ENCODE results near the gene GJB3.

GJB3 gene

GRCh38 chr1:34746101-34746500, 34.9 kb upstream of the GJB3 start:
- Histone ChIP-seq H3K9me3 (ENCODE audit: control insufficient read depth in 2 of 2, low read length in 2 of 2) (no peaks in the 10 kb centered on the region), H3K36me3 (ENCODE audit: control insufficient read depth in 2 of 2, insufficient read depth in 2 of 2, low read length in 2 of 2) (no peaks in the 10 kb centered on the region), H3K9ac (ENCODE audit: low read length in 2 of 2) (no peak overlapping the region), H3K4me3 (ENCODE audit: low read length in 2 of 2) (no peak overlapping the region), H3K4me1 (ENCODE audit: control insufficient read depth, insufficient read depth, low read length) (peaks cover 5% of the 10 kb centered on the region), H3K27ac (ENCODE audit: low read length) (no peak overlapping the region), H3K27me3 (ENCODE audit: control insufficient read depth in 1 of 2, insufficient read depth in 2 of 2, low read length in 2 of 2) (peaks cover 9 to 25% of the 10 kb centered on the region in 2 donors)

GRCh38 chr1:34746785-34747637, 34.0 kb upstream of the GJB3 start:
- no peaks in the 10 kb centered on the region for H3K9me3 ChIP-seq (ENCODE audit: control insufficient read depth in 2 of 2, low read length in 2 of 2)
- no peak overlapping the region for H3K27ac ChIP-seq (ENCODE audit: low read length)
- peaks cover 9 to 20% of the 10 kb centered on the region in 2 donors for H3K27me3 ChIP-seq (ENCODE audit: control insufficient read depth in 1 of 2, insufficient read depth in 2 of 2, low read length in 2 of 2)
- no peaks in the 10 kb centered on the region for H3K36me3 ChIP-seq (ENCODE audit: control insufficient read depth in 2 of 2, insufficient read depth in 2 of 2, low read length in 2 of 2)
- H3K4me1 ChIP-seq (ENCODE audit: control insufficient read depth, insufficient read depth, low read length): peaks cover 5% of the 10 kb centered on the region
- H3K4me3 ChIP-seq (ENCODE audit: low read length in 2 of 2): no peak overlapping the region
- H3K9ac ChIP-seq (ENCODE audit: low read length in 2 of 2): no peak overlapping the region

- Histone ChIP-seq H3K27ac (ENCODE audit: low read length) (no peak overlapping the region), H3K36me3 (ENCODE audit: control insufficient read depth in 2 of 2, insufficient read depth in 2 of 2, low read length in 2 of 2) (no peaks in the 10 kb centered on the region), H3K9ac (ENCODE audit: low read length in 2 of 2) (no peak overlapping the region), H3K27me3 (ENCODE audit: control insufficient read depth in 1 of 2, insufficient read depth in 2 of 2, low read length in 2 of 2) (peaks cover 9 to 20% of the 10 kb centered on the region in 2 donors), H3K9me3 (ENCODE audit: control insufficient read depth in 2 of 2, low read length in 2 of 2) (no peaks in the 10 kb centered on the region), H3K4me3 (ENCODE audit: low read length in 2 of 2) (no peak overlapping the region), H3K4me1 (ENCODE audit: control insufficient read depth, insufficient read depth, low read length) (peaks cover 1% of the 10 kb centered on the region)
Measured at GRCh38 chr1:34747638-34747941, 33.4 kb upstream of the GJB3 start.

- Histone ChIP-seq H3K27me3 (ENCODE audit: control insufficient read depth in 1 of 2, insufficient read depth in 2 of 2, low read length in 2 of 2) (peaks cover 9 to 22% of the 10 kb centered on the region in 2 donors), H3K4me1 (ENCODE audit: control insufficient read depth, insufficient read depth, low read length) (no peaks in the 10 kb centered on the region), H3K27ac (ENCODE audit: low read length) (no peak overlapping the region), H3K9me3 (ENCODE audit: control insufficient read depth in 2 of 2, low read length in 2 of 2) (peaks cover 0 to 5% of the 10 kb centered on the region in 2 donors), H3K9ac (ENCODE audit: low read length in 2 of 2) (no peak overlapping the region), H3K4me3 (ENCODE audit: low read length in 2 of 2) (no peak overlapping the region), H3K36me3 (ENCODE audit: control insufficient read depth in 2 of 2, insufficient read depth in 2 of 2, low read length in 2 of 2) (no peaks in the 10 kb centered on the region)
Measured at GRCh38 chr1:34749992-34750391, 31.0 kb upstream of the GJB3 start.

GRCh38 chr1:34750610-34751009, 30.4 kb upstream of the GJB3 start:
- H3K4me1 ChIP-seq (ENCODE audit: control insufficient read depth, insufficient read depth, low read length): no peaks in the 10 kb centered on the region
- H3K9me3 ChIP-seq (ENCODE audit: control insufficient read depth in 2 of 2, low read length in 2 of 2): peaks cover 0 to 5% of the 10 kb centered on the region in 2 donors
- H3K36me3 ChIP-seq (ENCODE audit: control insufficient read depth in 2 of 2, insufficient read depth in 2 of 2, low read length in 2 of 2): no peaks in the 10 kb centered on the region
- peaks cover 9 to 21% of the 10 kb centered on the region in 2 donors for H3K27me3 ChIP-seq (ENCODE audit: control insufficient read depth in 1 of 2, insufficient read depth in 2 of 2, low read length in 2 of 2)
- H3K9ac ChIP-seq (ENCODE audit: low read length in 2 of 2): no peak overlapping the region
- no peak overlapping the region for H3K27ac ChIP-seq (ENCODE audit: low read length)
- no peak overlapping the region for H3K4me3 ChIP-seq (ENCODE audit: low read length in 2 of 2)

GRCh38 chr1:34753163-34753562, 27.9 kb upstream of the GJB3 start:
- H3K36me3 ChIP-seq (ENCODE audit: control insufficient read depth in 2 of 2, insufficient read depth in 2 of 2, low read length in 2 of 2): no peaks in the 10 kb centered on the region
- peaks cover 4 to 22% of the 10 kb centered on the region in 2 donors for H3K27me3 ChIP-seq (ENCODE audit: control insufficient read depth in 1 of 2, insufficient read depth in 2 of 2, low read length in 2 of 2)
- H3K27ac ChIP-seq (ENCODE audit: low read length): no peak overlapping the region
- peaks cover 0 to 5% of the 10 kb centered on the region in 2 donors for H3K9me3 ChIP-seq (ENCODE audit: control insufficient read depth in 2 of 2, low read length in 2 of 2)
- no peaks in the 10 kb centered on the region for H3K4me1 ChIP-seq (ENCODE audit: control insufficient read depth, insufficient read depth, low read length)
- no peak overlapping the region for H3K9ac ChIP-seq (ENCODE audit: low read length in 2 of 2)
- H3K4me3 ChIP-seq (ENCODE audit: low read length in 2 of 2): no peak overlapping the region

- H3K9me3 ChIP-seq (ENCODE audit: control insufficient read depth in 2 of 2, low read length in 2 of 2): peaks cover 0 to 5% of the 10 kb centered on the region in 2 donors
- peaks cover 4 to 21% of the 10 kb centered on the region in 2 donors for H3K27me3 ChIP-seq (ENCODE audit: control insufficient read depth in 1 of 2, insufficient read depth in 2 of 2, low read length in 2 of 2)
- H3K27ac ChIP-seq (ENCODE audit: low read length): no peak within 1 kb of the TSS
- no peak within 1 kb of the TSS for H3K4me3 ChIP-seq (ENCODE audit: low read length in 2 of 2)
- H3K4me1 ChIP-seq (ENCODE audit: control insufficient read depth, insufficient read depth, low read length): no peaks in the 10 kb centered on the region
- no peak within 1 kb of the TSS for H3K9ac ChIP-seq (ENCODE audit: low read length in 2 of 2)
- H3K36me3 ChIP-seq (ENCODE audit: control insufficient read depth in 2 of 2, insufficient read depth in 2 of 2, low read length in 2 of 2): no peaks in the 10 kb centered on the region
Measured at GRCh38 chr1:34754964-34755637, 25.9 kb upstream of the GJB3 start, which contains the start of gene GJB5. TSS of gene GJB5 (plus strand) at chr1:34755047. CDS start at chr1:34757331, 2,284 bp downstream.

GRCh38 chr1:34755961-34756360, 25.1 kb upstream of the GJB3 start:
- H3K36me3 ChIP-seq (ENCODE audit: control insufficient read depth in 2 of 2, insufficient read depth in 2 of 2, low read length in 2 of 2): no peaks in the 10 kb centered on the region
- H3K27ac ChIP-seq (ENCODE audit: low read length): no peak overlapping the region
- peaks cover 0 to 5% of the 10 kb centered on the region in 2 donors for H3K9me3 ChIP-seq (ENCODE audit: control insufficient read depth in 2 of 2, low read length in 2 of 2)
- H3K4me3 ChIP-seq (ENCODE audit: low read length in 2 of 2): no peak overlapping the region
- H3K4me1 ChIP-seq (ENCODE audit: control insufficient read depth, insufficient read depth, low read length): no peaks in the 10 kb centered on the region
- no peak overlapping the region for H3K9ac ChIP-seq (ENCODE audit: low read length in 2 of 2)
- peaks cover 4 to 14% of the 10 kb centered on the region in 2 donors for H3K27me3 ChIP-seq (ENCODE audit: control insufficient read depth in 1 of 2, insufficient read depth in 2 of 2, low read length in 2 of 2)

- Histone ChIP-seq H3K27ac (ENCODE audit: low read length) (no peak overlapping the region), H3K4me3 (ENCODE audit: low read length in 2 of 2) (no peak overlapping the region), H3K4me1 (ENCODE audit: control insufficient read depth, insufficient read depth, low read length) (no peaks in the 10 kb centered on the region), H3K27me3 (ENCODE audit: control insufficient read depth in 1 of 2, insufficient read depth in 2 of 2, low read length in 2 of 2) (peaks cover 4 to 14% of the 10 kb centered on the region in 2 donors), H3K36me3 (ENCODE audit: control insufficient read depth in 2 of 2, insufficient read depth in 2 of 2, low read length in 2 of 2) (no peaks in the 10 kb centered on the region), H3K9ac (ENCODE audit: low read length in 2 of 2) (no peak overlapping the region), H3K9me3 (ENCODE audit: control insufficient read depth in 2 of 2, low read length in 2 of 2) (peaks cover 0 to 5% of the 10 kb centered on the region in 2 donors)
Measured at GRCh38 chr1:34757386-34757785, 23.6 kb upstream of the GJB3 start.

- Histone ChIP-seq H3K27ac (ENCODE audit: low read length) (no peak overlapping the region), H3K9me3 (ENCODE audit: control insufficient read depth in 2 of 2, low read length in 2 of 2) (peaks cover 0 to 4% of the 10 kb centered on the region in 2 donors)
Measured at GRCh38 chr1:34758751-34759150, 22.3 kb upstream of the GJB3 start.

More at GRCh38 chr1:34758751-34759150, 22.3 kb upstream of the GJB3 start:
- no peak overlapping the region for H3K9ac ChIP-seq (ENCODE audit: low read length in 2 of 2)
- H3K4me3 ChIP-seq (ENCODE audit: low read length in 2 of 2): no peak overlapping the region
- no peaks in the 10 kb centered on the region for H3K36me3 ChIP-seq (ENCODE audit: control insufficient read depth in 2 of 2, insufficient read depth in 2 of 2, low read length in 2 of 2)
- peaks cover 4 to 14% of the 10 kb centered on the region in 2 donors for H3K27me3 ChIP-seq (ENCODE audit: control insufficient read depth in 1 of 2, insufficient read depth in 2 of 2, low read length in 2 of 2)
- no peaks in the 10 kb centered on the region for H3K4me1 ChIP-seq (ENCODE audit: control insufficient read depth, insufficient read depth, low read length)

Data from stomach smooth muscle (tissue), 2 donors.